Liver (tissue), 9 donors: ENCODE results near the gene TMEM244. TPM values are rescaled to one million over a fixed set of nuclear protein-coding genes. Genes with fewer than 3 reads are reported as not detected.

Source experiments
- DNase-seq: peaks from one replicate; pipeline ENCODE4 v3.0.0-alpha.2; 2017; ENCODE audit warnings: low spot score
- H3K27ac ChIP-seq, 2 donors: one replicate each; pipeline ENCODE4 v1.7.0; 2013; ENCODE audit warnings: inconsistent platforms in 2 of 2, low read length in 2 of 2, control low read depth in 1 of 2, low read depth in 1 of 2, mild to moderate bottlenecking in 1 of 2
- H3K27me3 ChIP-seq, 4 donors: one replicate each; pipeline versions ENCODE4 v1.6.1 to v1.7.0; 2013; ENCODE audit warnings: low read length in 3 of 4, inconsistent platforms in 1 of 4, mild to moderate bottlenecking in 1 of 4, moderate library complexity in 1 of 4; ENCODE audit not compliant: control insufficient read depth in 4 of 4, insufficient read depth in 4 of 4
- H3K36me3 ChIP-seq, 4 donors: one replicate each; pipeline versions ENCODE4 v1.6.1 to v1.7.0; 2013; ENCODE audit warnings: low read length in 3 of 4, mild to moderate bottlenecking in 3 of 4, low read depth in 1 of 4, moderate library complexity in 1 of 4; ENCODE audit not compliant: control insufficient read depth in 4 of 4, insufficient read depth in 3 of 4
- H3K4me1 ChIP-seq, 4 donors: one replicate each; pipeline versions ENCODE4 v1.6.1 to v1.7.0; 2013; ENCODE audit warnings: low read length in 3 of 4, mild to moderate bottlenecking in 3 of 4, moderate library complexity in 1 of 4; ENCODE audit not compliant: control insufficient read depth in 4 of 4, insufficient read depth in 4 of 4
- H3K4me3 ChIP-seq, 3 donors: one replicate each; pipeline versions ENCODE4 v1.6.1 to v1.7.0; 2013; ENCODE audit warnings: low read length in 3 of 3, control low read depth in 1 of 3, low read depth in 1 of 3, mild to moderate bottlenecking in 1 of 3
- H3K9ac ChIP-seq, 2 donors: one replicate each; pipeline ENCODE4 v1.7.0; 2013; ENCODE audit warnings: low read length in 2 of 2, mild to moderate bottlenecking in 2 of 2, moderate library complexity in 2 of 2, control low read depth in 1 of 2, low read depth in 1 of 2
- H3K9me3 ChIP-seq, 4 donors: one replicate each; pipeline versions ENCODE4 v1.6.1 to v1.7.0; 2013; ENCODE audit warnings: low read length in 3 of 4; ENCODE audit not compliant: control insufficient read depth in 4 of 4
- EGR1 ChIP-seq, 2 donors: IDR thresholded peaks; 2 replicates each; pipeline ENCODE4 v1.6.1; 2016 to 2018; ENCODE audit warnings: antibody characterized with exemption in 2 of 2, low read depth in 2 of 2
- FOXA1 ChIP-seq: IDR thresholded peaks from 2 replicates; pipeline ENCODE4 v1.6.1; 2016; ENCODE audit warnings: antibody characterized with exemption
- FOXA2 ChIP-seq: IDR thresholded peaks from 2 replicates; pipeline ENCODE4 v1.6.1; 2016; ENCODE audit warnings: antibody characterized with exemption
- GABPA ChIP-seq, 2 donors: IDR thresholded peaks in 1 of 2; conservative IDR thresholded peaks in 1 of 2; 2 replicates each; pipeline ENCODE4 v1.6.1; 2016; ENCODE audit warnings: antibody characterized with exemption in 2 of 2, mild to moderate bottlenecking in 1 of 2, moderate library complexity in 1 of 2
- HNF4A ChIP-seq, 2 donors: conservative IDR thresholded peaks; 2 replicates each; pipeline ENCODE4 v1.6.1; 2016; ENCODE audit warnings: antibody characterized with exemption in 2 of 2, mild to moderate bottlenecking in 2 of 2
- HNF4G ChIP-seq: IDR thresholded peaks from 2 replicates; pipeline ENCODE4 v1.6.1; 2016; ENCODE audit warnings: antibody characterized with exemption
- JUND ChIP-seq, 2 donors: IDR thresholded peaks; 2 replicates each; pipeline ENCODE4 v1.6.1; 2016; ENCODE audit warnings: antibody characterized with exemption in 2 of 2
- NR2F2 ChIP-seq: IDR thresholded peaks from 2 replicates; pipeline ENCODE4 v1.6.1; 2016; ENCODE audit warnings: antibody characterized with exemption
- RAD21 ChIP-seq, 2 donors: IDR thresholded peaks; 2 replicates each; pipeline ENCODE4 v1.6.1; 2016; ENCODE audit warnings: antibody characterized with exemption in 2 of 2, mild to moderate bottlenecking in 2 of 2
- TAF1 ChIP-seq: conservative IDR thresholded peaks from 2 replicates; pipeline ENCODE4 v1.6.1; 2016; ENCODE audit warnings: antibody characterized with exemption, mild to moderate bottlenecking
- YY1 ChIP-seq: IDR thresholded peaks from 2 replicates; pipeline ENCODE4 v1.6.1; 2016; ENCODE audit warnings: antibody characterized with exemption, mild to moderate bottlenecking
- WGBS: extraction: QIAGEN DNeasy Blood & Tissue Kit; methylation state at CpG from one replicate; pipeline ENCODE4 v1.1.7; 2013; 5-methylcytosine and 5-hydroxymethylcytosine counted together
- polyA plus RNA-seq, 2 donors: library from polyadenylated mRNA; stranded (reverse) in 1 of 2; unstranded in 1 of 2; fragments of 200-250 nt in 1 of 2; fragments of >200 nt in 1 of 2; fragmentation: Nextera tagmentation in 1 of 2; extraction: Ambion mirVana in 1 of 2; gene quantifications; one replicate each; pipeline versions ENCODE4 v1.2.1 to v1.2.3, GENCODE V29; 2013 to 2015
- total RNA-seq, 2 donors: library from RNA; depleted of rRNA; stranded (reverse); fragments of >200 nt; gene quantifications; one replicate each; pipeline ENCODE4 v1.2.3, GENCODE V29; 2014
- TF ChIP-seq, protein P1 (sequence below): IDR thresholded peaks from 2 replicates; pipeline ENCODE4 v1.6.1; 2016; ENCODE audit warnings: antibody characterized with exemption, mild to moderate bottlenecking
- TF ChIP-seq, protein P2 (sequence below): IDR thresholded peaks from 2 replicates; pipeline ENCODE4 v1.6.1; 2016; ENCODE audit warnings: antibody characterized with exemption
- TF ChIP-seq, protein P3 (sequence below): IDR thresholded peaks from 2 replicates; pipeline ENCODE4 v1.6.1; 2016; ENCODE audit warnings: antibody characterized with exemption
- TF ChIP-seq, protein P4 (sequence below): fragments of 150-350 bp; IDR thresholded peaks from 2 replicates; pipeline ENCODE4 v1.5.1; 2017; ENCODE audit warnings: improper control_type of control experiment, low read depth, low read length; ENCODE audit not compliant: missing input control
- TF ChIP-seq, protein P5 (sequence below): IDR thresholded peaks from 2 replicates; pipeline ENCODE4 v1.6.1; 2016; ENCODE audit warnings: antibody characterized with exemption
- donor health status: healthy.
- donor health status: healthy.
- donor health status: healthy.
- donor health status: healthy.
- donor health status: healthy.

The TMEM244 gene
- total and polyA plus RNA-seq, 4 donors = not detected

DNA sequence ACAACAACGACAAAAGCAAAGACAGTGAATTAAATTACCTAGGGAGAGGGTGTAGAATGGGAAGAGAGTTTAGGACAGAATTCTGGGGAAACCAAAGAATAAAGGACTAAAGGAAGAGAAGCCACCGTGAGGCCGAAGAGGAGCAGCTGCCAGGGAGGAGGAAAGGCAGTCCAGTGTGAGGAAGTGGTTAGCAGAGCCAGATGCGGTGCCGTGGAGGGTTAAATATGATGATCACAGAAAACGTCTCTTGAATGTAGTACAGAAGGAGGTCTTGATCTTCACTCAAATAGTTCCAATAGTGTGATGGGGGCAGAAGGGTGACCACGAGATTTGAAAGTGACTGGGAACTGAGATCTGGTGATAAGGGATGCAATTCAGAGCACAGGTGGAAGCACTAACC is 67.7 kb downstream of the TMEM244 start:
- WGBS = 77% methylated on average over 7 of the region's 7 CpGs

DNA sequence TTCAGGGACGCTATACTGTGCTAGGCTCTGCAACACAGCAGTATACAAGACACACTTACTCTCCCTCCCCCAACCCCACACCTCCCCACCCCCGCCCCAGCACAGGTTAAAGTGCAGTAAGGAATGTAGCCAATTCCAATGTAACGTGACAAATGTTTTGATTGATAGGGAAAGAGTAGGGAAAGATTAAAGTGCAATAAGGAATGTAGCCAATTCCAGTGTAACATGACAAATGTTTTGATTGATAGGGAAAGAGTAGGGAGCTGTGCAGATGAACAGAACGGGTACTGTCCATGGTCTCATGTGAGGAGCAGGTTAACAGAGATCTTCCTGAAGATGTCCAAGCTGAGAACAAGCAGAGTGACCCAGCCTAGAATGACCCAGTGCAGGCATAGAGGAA is 69.1 kb downstream of the TMEM244 start:
- no peak for DNase-seq
- H3K9ac ChIP-seq = no peak overlapping the region
- H3K4me3 ChIP-seq = no peak overlapping the region
- WGBS = 30% methylated on average over 4 of the region's 4 CpGs
- H3K27me3 ChIP-seq = no peaks in the 10 kb centered on the region
- H3K36me3 ChIP-seq = no peaks in the 10 kb centered on the region
- peak overlapping the region in 1 of 2 donors; percentile 38 for H3K27ac ChIP-seq
- H3K4me1 ChIP-seq = peaks cover 14 to 46% (median 43%) of the 10 kb centered on the region in 4 donors
- H3K9me3 ChIP-seq = no peaks in the 10 kb centered on the region
- TF ChIP-seq GABPA (IDR thresholded peaks at IDR 0.05 in 1 of 2, conservative IDR thresholded peaks at IDR 0.05 in 1 of 2) = no peak
- TF ChIP-seq, protein P1, sequence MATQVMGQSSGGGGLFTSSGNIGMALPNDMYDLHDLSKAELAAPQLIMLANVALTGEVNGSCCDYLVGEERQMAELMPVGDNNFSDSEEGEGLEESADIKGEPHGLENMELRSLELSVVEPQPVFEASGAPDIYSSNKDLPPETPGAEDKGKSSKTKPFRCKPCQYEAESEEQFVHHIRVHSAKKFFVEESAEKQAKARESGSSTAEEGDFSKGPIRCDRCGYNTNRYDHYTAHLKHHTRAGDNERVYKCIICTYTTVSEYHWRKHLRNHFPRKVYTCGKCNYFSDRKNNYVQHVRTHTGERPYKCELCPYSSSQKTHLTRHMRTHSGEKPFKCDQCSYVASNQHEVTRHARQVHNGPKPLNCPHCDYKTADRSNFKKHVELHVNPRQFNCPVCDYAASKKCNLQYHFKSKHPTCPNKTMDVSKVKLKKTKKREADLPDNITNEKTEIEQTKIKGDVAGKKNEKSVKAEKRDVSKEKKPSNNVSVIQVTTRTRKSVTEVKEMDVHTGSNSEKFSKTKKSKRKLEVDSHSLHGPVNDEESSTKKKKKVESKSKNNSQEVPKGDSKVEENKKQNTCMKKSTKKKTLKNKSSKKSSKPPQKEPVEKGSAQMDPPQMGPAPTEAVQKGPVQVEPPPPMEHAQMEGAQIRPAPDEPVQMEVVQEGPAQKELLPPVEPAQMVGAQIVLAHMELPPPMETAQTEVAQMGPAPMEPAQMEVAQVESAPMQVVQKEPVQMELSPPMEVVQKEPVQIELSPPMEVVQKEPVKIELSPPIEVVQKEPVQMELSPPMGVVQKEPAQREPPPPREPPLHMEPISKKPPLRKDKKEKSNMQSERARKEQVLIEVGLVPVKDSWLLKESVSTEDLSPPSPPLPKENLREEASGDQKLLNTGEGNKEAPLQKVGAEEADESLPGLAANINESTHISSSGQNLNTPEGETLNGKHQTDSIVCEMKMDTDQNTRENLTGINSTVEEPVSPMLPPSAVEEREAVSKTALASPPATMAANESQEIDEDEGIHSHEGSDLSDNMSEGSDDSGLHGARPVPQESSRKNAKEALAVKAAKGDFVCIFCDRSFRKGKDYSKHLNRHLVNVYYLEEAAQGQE = peak; percentile 94
- TF ChIP-seq YY1 = no peak
- TF ChIP-seq HNF4G = peak; percentile 37
- no peak for TF ChIP-seq FOXA2
- no peak for TF ChIP-seq NR2F2
- TF ChIP-seq, protein P2, sequence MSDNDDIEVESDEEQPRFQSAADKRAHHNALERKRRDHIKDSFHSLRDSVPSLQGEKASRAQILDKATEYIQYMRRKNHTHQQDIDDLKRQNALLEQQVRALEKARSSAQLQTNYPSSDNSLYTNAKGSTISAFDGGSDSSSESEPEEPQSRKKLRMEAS = no peak
- TF ChIP-seq, protein P3, sequence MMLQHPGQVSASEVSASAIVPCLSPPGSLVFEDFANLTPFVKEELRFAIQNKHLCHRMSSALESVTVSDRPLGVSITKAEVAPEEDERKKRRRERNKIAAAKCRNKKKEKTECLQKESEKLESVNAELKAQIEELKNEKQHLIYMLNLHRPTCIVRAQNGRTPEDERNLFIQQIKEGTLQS = no peak
- TF ChIP-seq, protein P4, sequence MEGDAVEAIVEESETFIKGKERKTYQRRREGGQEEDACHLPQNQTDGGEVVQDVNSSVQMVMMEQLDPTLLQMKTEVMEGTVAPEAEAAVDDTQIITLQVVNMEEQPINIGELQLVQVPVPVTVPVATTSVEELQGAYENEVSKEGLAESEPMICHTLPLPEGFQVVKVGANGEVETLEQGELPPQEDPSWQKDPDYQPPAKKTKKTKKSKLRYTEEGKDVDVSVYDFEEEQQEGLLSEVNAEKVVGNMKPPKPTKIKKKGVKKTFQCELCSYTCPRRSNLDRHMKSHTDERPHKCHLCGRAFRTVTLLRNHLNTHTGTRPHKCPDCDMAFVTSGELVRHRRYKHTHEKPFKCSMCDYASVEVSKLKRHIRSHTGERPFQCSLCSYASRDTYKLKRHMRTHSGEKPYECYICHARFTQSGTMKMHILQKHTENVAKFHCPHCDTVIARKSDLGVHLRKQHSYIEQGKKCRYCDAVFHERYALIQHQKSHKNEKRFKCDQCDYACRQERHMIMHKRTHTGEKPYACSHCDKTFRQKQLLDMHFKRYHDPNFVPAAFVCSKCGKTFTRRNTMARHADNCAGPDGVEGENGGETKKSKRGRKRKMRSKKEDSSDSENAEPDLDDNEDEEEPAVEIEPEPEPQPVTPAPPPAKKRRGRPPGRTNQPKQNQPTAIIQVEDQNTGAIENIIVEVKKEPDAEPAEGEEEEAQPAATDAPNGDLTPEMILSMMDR = no peak
- TF ChIP-seq FOXA1 = no peak
- no peak for TF ChIP-seq RAD21 (IDR thresholded peaks at IDR 0.05)
- no peak for TF ChIP-seq TAF1
- no peak for TF ChIP-seq EGR1 (IDR thresholded peaks at IDR 0.05; ENCODE audit: low read depth in 2 of 2)
- peak; percentile 67 to 76 for TF ChIP-seq HNF4A (conservative IDR thresholded peaks at IDR 0.05)
- no peak for TF ChIP-seq JUND (IDR thresholded peaks at IDR 0.05)

More for the DNA sequence above, 67.7 kb downstream of the TMEM244 start:
- H3K36me3 ChIP-seq = no peaks in the 10 kb centered on the region
- H3K4me3 ChIP-seq = no peak overlapping the region
- H3K27me3 ChIP-seq = no peaks in the 10 kb centered on the region
- no peak overlapping the region for H3K9ac ChIP-seq
- peaks cover 14 to 46% (median 43%) of the 10 kb centered on the region in 4 donors for H3K4me1 ChIP-seq
- TF ChIP-seq RAD21 (IDR thresholded peaks at IDR 0.05) = no peak
- no peak for TF ChIP-seq FOXA2
- no peak for TF ChIP-seq FOXA1
- TF ChIP-seq NR2F2 = no peak
- TF ChIP-seq, protein P5, sequence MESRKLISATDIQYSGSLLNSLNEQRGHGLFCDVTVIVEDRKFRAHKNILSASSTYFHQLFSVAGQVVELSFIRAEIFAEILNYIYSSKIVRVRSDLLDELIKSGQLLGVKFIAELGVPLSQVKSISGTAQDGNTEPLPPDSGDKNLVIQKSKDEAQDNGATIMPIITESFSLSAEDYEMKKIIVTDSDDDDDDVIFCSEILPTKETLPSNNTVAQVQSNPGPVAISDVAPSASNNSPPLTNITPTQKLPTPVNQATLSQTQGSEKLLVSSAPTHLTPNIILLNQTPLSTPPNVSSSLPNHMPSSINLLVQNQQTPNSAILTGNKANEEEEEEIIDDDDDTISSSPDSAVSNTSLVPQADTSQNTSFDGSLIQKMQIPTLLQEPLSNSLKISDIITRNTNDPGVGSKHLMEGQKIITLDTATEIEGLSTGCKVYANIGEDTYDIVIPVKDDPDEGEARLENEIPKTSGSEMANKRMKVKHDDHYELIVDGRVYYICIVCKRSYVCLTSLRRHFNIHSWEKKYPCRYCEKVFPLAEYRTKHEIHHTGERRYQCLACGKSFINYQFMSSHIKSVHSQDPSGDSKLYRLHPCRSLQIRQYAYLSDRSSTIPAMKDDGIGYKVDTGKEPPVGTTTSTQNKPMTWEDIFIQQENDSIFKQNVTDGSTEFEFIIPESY = no peak
- no peak for TF ChIP-seq EGR1 (IDR thresholded peaks at IDR 0.05; ENCODE audit: low read depth in 2 of 2)
- no peak for TF ChIP-seq GABPA (IDR thresholded peaks at IDR 0.05 in 1 of 2, conservative IDR thresholded peaks at IDR 0.05 in 1 of 2)
- TF ChIP-seq YY1 = no peak
- TF ChIP-seq, protein P4 = no peak
- no peak for TF ChIP-seq TAF1
- TF ChIP-seq HNF4G = no peak
- TF ChIP-seq, protein P3 = no peak
- TF ChIP-seq, protein P2 = no peak
- no peak overlapping the region for H3K27ac ChIP-seq
- no peak for DNase-seq
- no peaks in the 10 kb centered on the region for H3K9me3 ChIP-seq
